M059J (cell line): ENCODE results near the gene SP4. TPM values are rescaled to one million over a fixed set of nuclear protein-coding genes. Genes with fewer than 3 reads are reported as not detected.

Source experiments
- DNase-seq: peaks from one replicate; pipeline ENCODE4 v3.0.0-alpha.2; 2012; ENCODE audit warnings: low read depth
- total RNA-seq: library from RNA; depleted of rRNA; stranded (reverse); fragments of >200 nt; shearing (Covaris generic); gene quantifications from 2 replicates; pipeline ENCODE4 v1.2.3, GENCODE V29; 2014; rRNA removed

SP4 gene
- total RNA-seq, result 6.7 and 37.7 TPM in 2 replicates

DNA sequence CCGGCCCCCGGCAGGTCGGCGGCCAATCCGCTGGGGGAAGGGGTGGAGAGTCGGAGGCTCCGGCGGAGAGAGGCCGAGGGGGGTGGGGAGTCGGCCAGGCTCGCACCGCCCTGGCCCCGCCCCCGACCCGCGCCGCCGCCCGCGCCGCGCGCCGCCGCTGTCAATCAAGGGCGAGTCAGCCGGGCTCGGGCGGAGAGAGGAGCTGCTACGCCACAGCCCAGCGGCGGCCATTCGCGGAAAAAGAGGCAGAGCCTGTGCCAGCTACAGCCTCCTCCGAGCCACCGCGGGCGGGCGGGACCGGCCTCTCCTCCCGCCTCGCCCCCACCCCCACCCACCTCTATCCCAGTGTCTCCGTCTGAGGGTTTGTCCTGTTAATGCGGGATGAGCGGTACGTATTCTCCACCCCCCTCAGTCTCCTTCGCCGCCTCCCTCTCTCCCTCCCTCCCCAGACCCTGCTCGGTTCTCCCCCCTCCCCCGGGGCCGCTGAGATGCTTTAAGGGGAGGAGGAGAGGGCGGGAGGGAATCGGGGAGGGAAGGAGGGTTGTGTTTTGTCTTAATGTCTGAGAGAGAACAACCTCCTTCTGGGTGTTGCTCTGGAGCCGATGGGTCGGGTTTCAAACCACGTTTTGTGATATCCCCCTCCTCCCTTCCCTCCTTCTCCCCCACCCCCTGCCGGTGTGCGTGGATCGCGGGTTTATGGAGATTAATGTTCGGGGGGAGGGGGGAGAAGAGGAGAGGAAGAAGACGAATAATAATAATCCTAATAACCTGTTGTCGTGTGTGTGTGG, at the start of gene SP4:
TSS of gene SP4 (plus strand) at position 213 of the 788 bp plus-strand sequence. CDS start at position 382, 169 bp downstream.
- DNase-seq, result peak; percentile 94

DNA sequence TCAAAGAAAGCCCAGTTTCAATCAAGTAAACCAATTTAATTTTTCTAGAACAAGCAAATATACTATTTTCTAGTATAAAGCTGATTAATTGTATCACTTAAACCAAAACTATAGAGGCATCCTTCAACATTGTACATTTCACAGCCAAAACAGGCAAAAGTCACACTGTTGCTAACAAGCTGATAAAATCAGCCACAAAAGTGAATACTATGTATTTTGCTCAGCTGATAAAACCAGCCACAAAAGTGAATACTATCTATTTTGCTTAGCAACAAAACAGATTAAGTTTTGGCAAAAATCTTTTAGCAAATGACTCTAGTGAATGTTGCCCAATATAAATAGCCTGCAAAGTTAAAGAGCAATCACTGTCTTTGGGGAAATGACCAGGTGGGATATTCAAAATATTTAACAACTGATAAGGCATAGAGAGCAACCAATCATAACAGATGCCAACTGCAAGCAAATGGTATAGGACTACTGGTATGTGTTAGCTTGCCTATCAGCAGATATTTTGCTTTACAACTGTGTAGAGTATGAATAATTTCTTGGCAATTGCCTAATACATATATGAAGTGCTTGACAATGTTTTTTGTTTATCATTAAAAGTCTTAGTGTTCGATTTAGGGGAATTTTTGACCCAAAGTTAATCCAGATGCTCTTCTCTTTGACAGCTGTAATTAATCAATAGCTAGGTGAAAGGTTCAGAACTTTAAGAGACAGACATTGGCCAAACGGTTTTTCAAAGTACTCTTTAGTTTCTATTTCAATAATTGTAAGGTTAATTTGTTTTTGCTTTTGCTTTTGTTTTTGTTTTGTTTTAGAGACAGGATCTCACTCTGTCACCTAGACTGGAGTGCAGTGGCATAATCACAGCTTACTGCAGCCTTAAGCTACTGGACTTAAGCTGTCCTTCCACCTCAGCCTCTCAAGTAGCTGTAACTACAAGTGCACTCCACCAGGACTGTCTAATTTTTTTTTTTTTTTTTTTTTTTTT, 44.4 kb upstream of the SP4 start:
- DNase-seq, result no peak

DNA sequence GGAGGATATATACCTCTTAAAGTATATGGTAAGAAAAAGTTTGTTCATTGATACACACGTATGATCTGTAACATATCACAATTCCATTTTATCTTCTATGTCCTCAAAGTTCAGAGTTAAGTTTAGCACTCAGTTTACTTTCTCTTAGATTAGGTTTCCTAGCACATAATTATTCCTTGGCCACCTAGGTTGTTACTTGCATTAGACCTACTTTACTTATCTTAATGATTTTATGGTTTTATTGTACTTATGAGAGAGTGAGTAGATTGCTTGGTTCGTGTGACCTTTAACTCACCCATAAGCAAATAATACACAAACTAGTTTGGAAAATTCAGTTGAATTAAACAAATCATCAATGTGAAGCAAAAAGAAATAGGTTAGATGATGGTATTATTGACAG, 33.9 kb upstream of the SP4 start:
- DNase-seq, result no peak

DNA sequence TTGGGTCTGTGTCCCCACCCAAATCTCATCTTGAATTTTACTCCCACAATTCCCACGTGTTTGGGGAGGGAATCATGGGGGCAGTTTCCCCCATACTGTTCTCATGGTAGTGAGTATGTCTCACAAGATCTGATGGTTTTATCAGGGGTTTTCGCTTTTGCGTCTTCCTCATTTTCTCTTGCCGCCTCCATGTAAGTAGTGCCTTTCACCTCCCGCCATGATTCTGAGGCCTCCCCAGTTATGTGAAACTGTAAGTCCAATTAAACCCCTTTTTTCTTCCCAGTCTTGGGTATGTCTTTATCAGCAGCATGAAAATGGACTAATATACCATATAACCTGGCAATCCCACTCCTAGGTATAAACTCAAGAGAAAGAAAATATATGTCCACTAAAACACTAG, 25.9 kb upstream of the SP4 start:
- no peak for DNase-seq

DNA sequence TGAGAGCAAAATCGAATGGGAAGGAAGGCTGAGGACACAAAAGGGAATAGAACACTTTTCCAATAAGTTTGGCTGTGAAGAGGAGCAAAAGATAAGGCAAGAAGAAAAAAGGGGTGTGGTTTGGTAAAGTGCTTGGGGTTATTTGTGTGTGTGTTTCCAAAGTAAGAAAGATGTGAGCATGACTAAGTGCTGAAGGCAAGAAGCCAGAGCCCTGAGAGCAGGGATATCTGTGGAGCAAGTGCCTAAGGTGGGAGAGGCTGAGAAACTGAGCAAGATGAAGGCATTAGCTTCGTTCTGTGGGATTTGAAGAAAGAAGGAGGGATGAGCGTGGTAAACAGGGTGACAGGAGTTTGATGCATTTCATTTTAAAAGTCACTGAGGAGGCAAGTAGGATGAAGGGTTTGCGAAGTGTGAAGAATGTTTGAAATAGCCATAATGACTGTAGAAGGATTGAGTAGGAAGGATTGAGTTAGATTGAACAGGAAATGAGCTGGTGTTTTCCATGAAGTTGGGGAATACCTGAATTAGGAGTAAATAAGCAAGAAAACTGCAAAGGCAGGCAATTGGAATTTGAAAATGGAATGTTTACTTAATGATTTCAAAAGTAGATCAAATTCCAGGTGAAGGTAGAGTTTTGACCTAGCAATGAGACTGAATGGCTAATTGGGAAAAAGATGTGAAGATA, 19.9 kb upstream of the SP4 start:
- DNase-seq, result no peak

DNA sequence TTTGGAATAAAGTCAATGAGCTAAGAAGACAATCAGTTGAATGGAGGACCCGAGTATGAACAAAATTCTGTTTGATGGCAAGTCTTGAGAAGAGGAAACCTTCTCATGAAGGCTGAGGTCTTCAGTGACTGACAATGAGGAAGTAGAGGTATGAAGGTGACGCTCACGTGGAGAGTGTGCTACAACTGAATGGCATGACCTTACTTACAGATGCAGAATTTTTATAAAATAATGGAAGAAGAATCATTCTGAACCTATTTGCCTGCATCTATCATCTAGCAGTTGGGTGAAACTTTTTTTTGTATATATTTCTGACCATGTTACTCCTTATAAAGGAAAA, 19.4 kb upstream of the SP4 start:
- no peak for DNase-seq

DNA sequence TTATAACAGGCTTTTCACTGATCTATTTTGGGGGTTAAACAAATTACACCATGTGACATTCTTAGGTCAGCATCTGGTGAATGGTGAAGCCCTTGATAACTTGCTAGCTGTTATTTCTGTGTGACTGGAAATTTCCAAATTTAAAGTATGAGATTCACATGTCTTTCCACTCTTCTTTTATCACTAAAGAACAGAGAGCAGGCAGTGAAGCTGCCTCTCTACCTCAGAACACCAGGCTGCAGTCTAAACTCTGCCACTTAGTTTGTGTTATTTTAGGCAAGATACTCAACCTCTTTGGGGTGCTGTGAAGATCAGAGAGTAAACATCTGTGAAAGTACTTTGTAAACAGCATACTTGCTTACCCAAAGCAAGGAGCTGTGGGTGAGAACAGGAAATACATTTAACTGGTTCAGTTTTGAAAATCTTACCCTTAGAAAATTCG, 15.5 kb upstream of the SP4 start:
- no peak for DNase-seq

DNA sequence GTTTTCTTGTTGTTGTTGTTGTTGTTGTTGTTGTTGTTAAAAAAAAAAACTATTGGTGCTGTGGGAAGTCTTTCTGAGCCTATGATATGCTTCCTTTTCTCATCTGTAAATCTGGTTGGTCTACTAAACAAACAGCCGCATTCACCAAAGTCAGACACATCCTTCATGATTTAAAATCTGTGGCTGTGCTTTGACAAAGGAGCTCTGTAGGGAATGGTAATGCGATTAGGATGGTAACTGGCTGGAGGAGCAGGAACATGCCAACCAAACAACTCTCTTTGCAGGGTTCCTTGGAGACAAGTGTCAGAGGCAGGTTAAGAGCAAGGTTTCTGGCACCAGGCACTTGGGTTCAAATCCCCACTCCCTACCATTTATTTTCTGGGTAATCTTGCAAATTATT, 14.9 kb upstream of the SP4 start:
- DNase-seq, result no peak

DNA sequence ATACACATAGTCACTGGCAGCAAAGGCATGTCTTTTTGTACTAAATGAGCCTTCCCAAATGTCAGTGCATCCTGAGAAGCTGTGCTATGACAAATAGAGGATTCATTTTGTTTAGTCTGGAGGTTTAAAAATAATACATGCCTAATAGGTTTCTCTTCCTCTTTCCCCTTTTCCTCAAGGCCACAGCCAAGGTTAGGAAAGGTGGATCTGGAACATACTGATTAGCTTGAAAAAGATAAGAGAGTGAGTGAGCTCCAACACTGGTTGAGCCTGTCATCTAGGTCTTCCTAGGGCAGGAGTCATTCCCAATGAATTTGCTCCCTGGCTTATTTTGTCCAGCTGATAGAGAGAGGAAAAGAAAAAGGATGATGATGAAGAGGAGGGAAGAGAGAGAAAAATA, 14.4 kb upstream of the SP4 start:
- no peak for DNase-seq

DNA sequence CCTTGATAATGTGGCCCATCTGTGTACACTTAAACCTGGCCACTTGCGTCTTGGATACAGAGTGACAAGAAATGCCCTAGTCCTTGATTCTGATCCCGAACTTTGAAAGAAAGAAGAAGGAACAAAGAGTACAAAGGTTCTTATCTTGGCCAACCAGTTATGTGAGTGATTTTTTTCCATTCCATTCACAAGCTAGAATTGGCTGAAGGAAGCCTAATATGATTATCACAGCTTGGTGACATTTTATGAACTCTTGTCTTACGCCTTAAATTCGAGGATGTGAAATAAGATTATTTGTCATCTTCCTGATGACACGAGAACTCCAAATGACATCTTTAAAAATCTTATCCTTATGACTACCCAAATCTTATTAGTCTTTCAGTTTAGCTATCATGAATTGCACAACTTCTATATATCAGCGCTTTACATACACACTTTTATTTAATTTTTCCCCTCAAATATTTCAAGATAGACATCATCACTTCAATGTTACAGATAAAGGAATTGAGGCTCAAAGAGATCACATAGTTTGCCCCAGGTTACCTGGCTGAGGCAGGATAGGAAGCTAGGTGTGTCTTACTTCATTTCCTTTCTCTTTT, 13.0 kb upstream of the SP4 start:
- no peak for DNase-seq

DNA sequence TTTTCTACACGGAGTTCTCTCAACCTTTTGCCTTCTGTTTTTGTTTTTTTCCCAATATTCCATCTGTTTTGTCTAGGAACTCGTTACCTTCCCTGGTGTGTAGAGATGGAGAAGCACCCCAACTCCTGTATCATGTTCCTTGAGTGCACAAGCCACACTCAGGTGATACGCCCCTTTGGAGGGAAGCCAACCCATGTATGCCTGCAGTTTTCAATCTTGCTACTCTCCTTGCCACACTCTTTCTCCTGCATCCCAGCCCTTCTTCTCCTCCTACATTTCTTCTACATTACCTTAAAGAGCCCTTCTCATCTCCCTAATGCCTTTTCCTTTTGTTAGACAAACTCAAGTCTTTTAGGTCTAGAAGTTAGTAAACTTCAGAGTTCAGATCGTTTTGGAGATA, 10.2 kb upstream of the SP4 start:
- no peak for DNase-seq

DNA sequence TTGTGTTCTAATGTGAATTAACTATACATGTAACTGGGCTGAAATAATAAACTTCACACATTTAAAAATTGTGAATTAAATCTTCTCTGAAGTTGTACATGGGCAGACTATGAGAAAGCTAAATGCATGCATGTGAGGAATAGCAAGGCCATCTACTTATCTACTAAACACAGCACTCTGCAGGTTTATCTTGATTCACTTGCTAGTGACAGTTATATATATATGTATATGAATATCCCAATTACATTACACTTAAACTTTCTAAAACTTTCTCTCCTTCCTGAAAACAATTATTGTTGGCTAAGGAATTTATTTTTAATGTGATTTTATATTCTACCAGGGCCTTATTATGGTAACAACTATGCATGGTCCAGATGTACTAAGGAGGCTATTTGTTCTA, 5.1 kb upstream of the SP4 start:
- no peak for DNase-seq

DNA sequence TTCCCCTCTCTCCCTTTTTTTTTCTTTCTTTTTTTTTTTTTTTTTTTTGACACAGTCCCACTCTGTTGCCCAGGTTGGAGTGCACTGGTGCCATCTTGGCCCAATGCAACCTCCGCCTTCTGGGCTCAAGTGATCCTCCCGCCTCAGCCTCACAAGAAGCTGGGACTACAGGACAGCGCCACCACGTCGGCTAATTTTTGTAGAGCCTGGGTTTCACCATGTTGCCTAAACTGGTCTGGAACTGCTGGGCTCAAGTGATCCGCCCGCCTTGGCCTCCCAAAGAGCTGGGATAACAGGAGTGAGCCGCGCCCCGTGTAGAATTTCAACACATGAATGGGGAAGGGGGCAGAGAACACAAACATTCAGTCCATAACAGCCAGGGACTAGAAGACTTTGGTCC, 2.6 kb upstream of the SP4 start:
- no peak for DNase-seq

DNA sequence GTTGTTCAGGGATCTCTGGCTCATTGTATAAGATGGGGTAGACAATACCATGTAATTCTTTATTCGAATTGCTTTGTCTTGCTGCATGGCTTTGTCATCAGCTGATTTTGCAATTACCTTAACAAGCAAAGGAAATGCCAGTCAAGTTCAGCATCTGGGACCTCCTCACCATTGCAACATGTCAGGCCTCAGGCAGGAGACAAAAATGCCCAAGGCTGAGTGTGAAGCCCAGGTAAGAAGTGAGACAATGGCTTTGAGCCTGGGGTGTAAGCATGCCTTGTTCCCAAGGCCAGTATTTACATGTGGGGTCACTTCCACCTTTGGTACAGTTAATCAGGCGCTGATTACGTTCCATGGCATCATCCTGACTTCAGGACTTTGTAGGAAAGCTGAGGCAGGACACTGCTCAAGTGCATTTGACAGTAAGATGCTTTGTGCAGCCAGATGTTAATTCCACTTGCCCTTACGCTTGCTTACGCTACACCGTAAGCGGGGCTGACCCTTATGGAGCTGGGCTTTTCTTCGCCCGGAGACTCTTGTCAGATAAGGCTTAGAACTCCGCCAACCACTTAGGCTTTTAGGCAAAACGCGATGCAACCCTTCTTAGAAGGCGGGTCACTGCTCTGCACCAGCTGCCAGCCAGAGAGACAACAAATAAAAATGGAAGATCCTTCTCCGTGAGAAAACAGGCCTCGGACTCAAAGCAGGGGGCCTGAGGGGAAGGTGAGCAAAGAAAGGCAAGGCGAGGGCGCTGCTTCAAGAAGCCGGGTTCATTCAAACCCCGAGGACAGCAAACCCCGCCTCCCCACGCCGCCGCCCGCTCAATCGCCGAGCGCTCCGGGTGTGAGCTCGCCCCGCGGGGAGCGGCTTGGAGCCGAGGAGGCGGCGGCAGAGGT, 1.3 kb upstream of the SP4 start:
- peak; percentile 7 for DNase-seq

DNA sequence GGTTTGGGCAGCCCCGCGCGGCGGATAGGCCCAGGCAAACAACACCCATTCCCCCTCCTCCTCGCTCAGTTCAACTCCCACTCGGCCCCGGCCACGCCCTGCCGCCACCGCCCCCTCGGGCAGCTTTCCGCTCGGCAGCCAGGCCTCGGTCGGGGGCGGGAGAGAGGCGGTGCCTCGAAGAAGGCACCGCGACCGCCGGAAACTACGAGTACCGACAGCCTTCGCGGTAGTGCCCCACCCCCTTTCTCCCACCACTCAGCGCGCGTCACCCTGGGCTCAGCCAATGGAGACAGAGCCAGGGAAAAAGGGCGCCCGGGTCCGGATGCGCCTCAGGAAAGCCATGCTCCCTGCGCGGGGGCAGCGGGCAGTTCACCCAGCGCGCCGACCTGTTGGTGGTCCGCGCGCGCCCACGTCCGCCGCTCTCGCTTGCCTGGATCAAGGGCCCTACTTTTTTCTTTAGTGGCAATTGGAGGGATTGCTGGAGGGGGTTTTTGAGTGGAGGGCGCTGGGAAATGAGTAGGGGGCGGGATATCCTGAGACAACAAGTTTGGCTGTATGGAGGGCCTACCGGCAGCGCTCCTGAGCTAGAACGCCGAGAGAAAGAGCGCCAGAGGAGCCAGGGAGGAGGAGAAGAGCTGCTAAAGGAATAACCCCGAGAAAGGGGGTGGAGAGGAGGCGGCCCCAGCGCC, 557 bp upstream of the SP4 start:
- DNase-seq, result peak; percentile 98

DNA sequence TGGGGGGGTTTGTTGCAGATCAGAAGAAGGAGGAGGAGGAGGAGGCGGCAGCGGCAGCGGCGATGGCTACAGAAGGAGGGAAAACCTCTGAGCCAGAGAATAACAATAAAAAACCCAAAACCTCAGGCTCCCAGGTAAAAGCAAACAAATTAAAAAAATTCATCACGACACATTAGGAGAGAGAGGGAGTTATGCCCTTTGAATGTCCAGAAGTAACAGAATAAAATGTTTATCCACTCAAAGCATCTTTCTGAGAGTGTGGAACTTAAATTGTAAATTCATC, 717 bp downstream of the SP4 start:
- no peak for DNase-seq

DNA sequence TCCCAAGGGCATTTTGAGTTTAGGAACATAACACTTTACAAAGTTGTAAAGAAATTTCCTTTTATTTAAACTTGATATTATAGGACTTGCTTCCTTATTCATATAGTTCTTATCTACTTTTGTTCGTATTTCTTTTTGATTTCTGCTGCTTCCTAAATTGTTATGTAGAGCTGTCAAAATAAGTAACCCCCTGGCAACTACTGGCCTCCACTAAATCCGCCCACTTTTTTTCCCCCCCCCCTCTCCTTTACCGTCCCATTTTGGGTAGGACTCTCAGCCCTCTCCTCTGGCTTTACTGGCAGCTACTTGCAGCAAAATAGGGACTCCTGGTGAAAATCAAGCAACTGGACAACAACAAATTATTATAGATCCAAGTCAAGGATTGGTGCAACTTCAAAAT, 1.1 kb downstream of the SP4 start:
- DNase-seq, result no peak

DNA sequence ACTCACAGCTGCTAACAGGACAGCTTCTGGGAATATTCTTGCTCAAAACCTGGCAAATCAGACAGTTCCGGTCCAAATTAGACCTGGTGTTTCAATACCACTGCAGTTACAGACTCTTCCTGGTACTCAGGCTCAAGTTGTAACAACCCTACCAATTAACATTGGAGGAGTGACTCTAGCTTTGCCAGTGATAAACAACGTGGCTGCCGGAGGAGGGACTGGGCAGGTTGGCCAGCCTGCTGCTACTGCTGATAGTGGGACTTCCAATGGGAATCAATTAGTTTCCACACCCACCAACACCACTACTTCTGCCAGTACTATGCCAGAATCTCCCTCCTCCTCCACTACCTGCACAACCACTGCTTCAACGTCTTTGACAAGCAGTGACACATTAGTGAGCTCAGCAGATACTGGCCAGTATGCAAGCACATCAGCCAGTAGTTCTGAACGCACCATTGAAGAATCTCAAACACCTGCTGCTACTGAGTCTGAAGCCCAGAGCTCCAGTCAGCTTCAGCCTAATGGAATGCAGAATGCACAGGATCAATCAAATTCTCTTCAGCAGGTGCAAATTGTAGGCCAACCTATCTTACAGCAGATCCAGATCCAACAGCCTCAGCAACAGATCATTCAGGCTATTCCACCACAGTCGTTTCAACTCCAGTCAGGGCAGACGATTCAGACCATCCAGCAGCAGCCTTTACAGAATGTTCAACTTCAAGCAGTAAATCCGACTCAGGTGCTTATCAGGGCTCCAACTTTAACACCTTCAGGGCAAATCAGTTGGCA, 2.1 kb downstream of the SP4 start:
- DNase-seq, result no peak

DNA sequence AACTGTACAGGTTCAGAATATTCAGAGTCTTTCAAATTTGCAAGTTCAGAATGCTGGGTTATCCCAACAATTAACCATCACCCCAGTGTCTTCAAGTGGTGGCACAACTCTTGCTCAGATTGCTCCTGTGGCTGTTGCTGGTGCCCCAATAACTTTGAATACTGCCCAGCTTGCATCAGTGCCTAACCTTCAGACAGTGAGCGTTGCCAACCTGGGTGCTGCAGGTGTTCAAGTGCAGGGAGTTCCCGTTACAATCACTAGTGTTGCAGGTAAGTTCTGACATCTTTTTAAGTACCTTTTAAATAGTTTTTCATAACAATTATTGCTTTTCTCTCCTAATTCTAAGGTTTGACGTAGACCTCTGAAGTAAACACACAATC, 2.7 kb downstream of the SP4 start:
- DNase-seq, result no peak
